ENCODE results near the gene DPF1.
A peak's percentile ranks its signal among the peaks of the same experiment; 100 is the strongest.
"Not testable (repeated sequence)": the region's sequence is repeated elsewhere in the genome, so short reads cannot be mapped to it uniquely, and the experiment has no call there.

DPF1 gene

GRCh38 chr19:38224863-38225218 lies 819 bp upstream of the DPF1 start:
- not testable (repeated sequence) for H3K9me3 ChIP-seq (ENCODE audit: control insufficient read depth, insufficient read depth, low read depth, low read length); H3K36me3 ChIP-seq (ENCODE audit: control insufficient read depth in 2 of 2, insufficient read depth in 1 of 2, low read length in 2 of 2); H3K4me3 ChIP-seq (ENCODE audit: low read depth, low read length); H3K27ac ChIP-seq (ENCODE audit: extremely low read depth, low read depth, low read length)
- peaks cover 16% of the 10 kb centered on the region for H3K4me1 ChIP-seq (ENCODE audit: control insufficient read depth, insufficient read depth, low read length)
- POLR2A ChIA-PET = interaction anchor here (0.7 to 1.7 kb wide), 6 partner anchors 83 to 807 kb away, joined by 3 to 14 read pairs (median 4); partner anchors contain the start of genes PSMD8, SIPA1L3 and WDR87
- CTCF ChIA-PET = interaction anchor here (0.7 to 23.5 kb wide), 22 partner anchors 9 to 832 kb away, joined by 3 to 316 read pairs (median 5); partner anchors contain the start of genes CATSPERG, SIPA1L3 and WDR87
- TF ChIP-seq SCRT1 (tag by site-specific recombination; IDR thresholded peaks at IDR 0.05; ENCODE audit: borderline replicate concordance) (peak; percentile 93), ZNF530 (tag by site-specific recombination; IDR thresholded peaks at IDR 0.05; ENCODE audit: low read depth) (peak; percentile 0; the same call in 1 of the 2 replicates)

GRCh38 chr19:38223617-38224013 lies 407 bp downstream of the DPF1 start:
- ChIA-PET CTCF (no interaction called here), POLR2A (no interaction called here)
- Histone ChIP-seq H3K9me3 (ENCODE audit: control insufficient read depth, insufficient read depth, low read depth, low read length) (no peaks in the 10 kb centered on the region), H3K27ac (ENCODE audit: extremely low read depth, low read depth, low read length) (peak overlapping the region; percentile 50; the same call in 1 of the 2 replicates), H3K4me3 (ENCODE audit: low read depth, low read length) (peak overlapping the region; percentile 62), H3K4me1 (ENCODE audit: control insufficient read depth, insufficient read depth, low read length) (peaks cover 10% of the 10 kb centered on the region), H3K36me3 (ENCODE audit: control insufficient read depth in 2 of 2, insufficient read depth in 1 of 2, low read length in 2 of 2) (peaks cover 16 to 19% of the 10 kb centered on the region in 2 experiments; a peak in 2 of 3 replicates)
- TF ChIP-seq SETDB1 (IDR thresholded peaks at IDR 0.05; ENCODE audit: insufficient read length, low read length) (no peak), ZNF623 (tag by site-specific recombination; IDR thresholded peaks at IDR 0.05) (0 out of 2 replicates have a peak, but pooled peaks have one; percentile 7), FEZF1 (tag by site-specific recombination; IDR thresholded peaks at IDR 0.05) (no peak), ZNF544 (tag by site-specific recombination; IDR thresholded peaks at IDR 0.05) (no peak), TCF7L2 (IDR thresholded peaks at IDR 0.05; ENCODE audit: borderline replicate concordance, low read depth, low read length) (no peak), ZNF529 (tag by site-specific recombination; IDR thresholded peaks at IDR 0.05; ENCODE audit: insufficient replicate concordance) (no peak), ZFP41 (tag by site-specific recombination; IDR thresholded peaks at IDR 0.05; ENCODE audit: borderline replicate concordance) (0 out of 2 replicates have a peak, but pooled peaks have one; percentile 12), ZNF274 (IDR thresholded peaks at IDR 0.05; ENCODE audit: low read length) (no peak), ZNF274 (tag by site-specific recombination; IDR thresholded peaks at IDR 0.05; ENCODE audit: borderline replicate concordance) (0 out of 2 replicates have a peak, but pooled peaks have one; percentile 55), ZNF324 (tag by site-specific recombination; IDR thresholded peaks at IDR 0.05) (no peak)

GRCh38 chr19:38223119-38223523 lies 901 bp downstream of the DPF1 start:
- ChIA-PET POLR2A (no interaction called here), CTCF (no interaction called here)
- Histone ChIP-seq H3K4me1 (ENCODE audit: control insufficient read depth, insufficient read depth, low read length) (peaks cover 9% of the 10 kb centered on the region), H3K27ac (ENCODE audit: extremely low read depth, low read depth, low read length) (peak overlapping the region; percentile 50; the same call in 1 of the 2 replicates), H3K9me3 (ENCODE audit: control insufficient read depth, insufficient read depth, low read depth, low read length) (no peaks in the 10 kb centered on the region), H3K4me3 (ENCODE audit: low read depth, low read length) (no peak overlapping the region), H3K36me3 (ENCODE audit: control insufficient read depth in 2 of 2, insufficient read depth in 1 of 2, low read length in 2 of 2) (peaks cover 21 to 24% of the 10 kb centered on the region in 2 experiments)
- TF ChIP-seq ZNF223 (tag by site-specific recombination; IDR thresholded peaks at IDR 0.05) = no peak
- no peak; the same call in 1 of the 2 replicates for TF ChIP-seq ZNF169 (tag by site-specific recombination; IDR thresholded peaks at IDR 0.05)
- TF ChIP-seq ZNF2 (tag by site-specific recombination; IDR thresholded peaks at IDR 0.05) = peak; percentile 88; the same call in 1 of the 2 replicates
- no peak for TF ChIP-seq IKZF3 (tag by site-specific recombination; IDR thresholded peaks at IDR 0.05)
- TF ChIP-seq ZFP69B (tag by site-specific recombination; IDR thresholded peaks at IDR 0.05) = no peak
- no peak for TF ChIP-seq ZNF19 (tag by site-specific recombination; IDR thresholded peaks at IDR 0.05; ENCODE audit: low read depth)
- TF ChIP-seq ATF2 (tag by site-specific recombination; IDR thresholded peaks at IDR 0.05; ENCODE audit: low read depth) = no peak
- TF ChIP-seq ZNF830 (tag by site-specific recombination; IDR thresholded peaks at IDR 0.05; ENCODE audit: low read depth) = no peak
- TF ChIP-seq ZNF433 (tag by site-specific recombination; IDR thresholded peaks at IDR 0.05; ENCODE audit: low read depth) = no peak
- TF ChIP-seq GLIS2 (tag by site-specific recombination; IDR thresholded peaks at IDR 0.05) = no peak
- TF ChIP-seq SCRT1 (tag by site-specific recombination; IDR thresholded peaks at IDR 0.05; ENCODE audit: borderline replicate concordance) = peak; percentile 75; the same call in 1 of the 2 replicates
- no peak for TF ChIP-seq ZNF548 (tag by site-specific recombination; IDR thresholded peaks at IDR 0.05)
- peak; percentile 78 for TF ChIP-seq EGR2 (tag by site-specific recombination; IDR thresholded peaks at IDR 0.05; ENCODE audit: low read depth)
- TF ChIP-seq RBAK (tag by site-specific recombination; IDR thresholded peaks at IDR 0.05) = no peak
- TF ChIP-seq SP2 (tag by site-specific recombination; IDR thresholded peaks at IDR 0.05) = no peak
- TF ChIP-seq ZNF654 (tag by site-specific recombination; IDR thresholded peaks at IDR 0.05; ENCODE audit: low read depth) = no peak
- no peak for TF ChIP-seq ZNF558 (tag by site-specific recombination; IDR thresholded peaks at IDR 0.05)
- TF ChIP-seq ZNF354C (tag by site-specific recombination; IDR thresholded peaks at IDR 0.05; ENCODE audit: borderline replicate concordance, low read depth) = no peak
- TF ChIP-seq ZNF280D (tag by site-specific recombination; IDR thresholded peaks at IDR 0.05) = no peak; the same call in 1 of the 2 replicates

Measured in HEK293 (cell line).